ENCODE data around the gene ARL14. TPM values are rescaled to one million over a fixed set of nuclear protein-coding genes. Genes with fewer than 3 reads are reported as not detected.

The ARL14 gene
- total RNA-seq, 1 experiment from 2014 or later: not detected

DNA sequence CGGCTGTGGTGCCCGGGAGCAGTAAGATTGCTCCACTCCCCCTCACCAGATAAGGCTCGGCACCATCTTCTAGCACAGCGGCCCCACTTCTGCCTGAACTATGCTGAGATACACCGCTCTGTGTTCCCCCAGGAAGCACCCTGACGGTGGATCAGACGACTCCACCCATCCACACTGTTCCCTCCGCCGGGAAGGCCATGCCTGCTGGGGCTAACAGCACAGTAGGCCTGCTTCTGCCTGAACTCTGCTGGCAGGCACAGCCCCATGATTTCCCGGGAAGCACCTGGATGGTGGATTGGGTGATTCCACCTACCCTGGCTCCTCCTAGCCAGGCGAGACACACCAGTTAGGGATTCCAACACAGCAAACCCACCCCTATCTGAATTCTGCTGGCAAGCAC, 42.8 kb downstream of the ARL14 start:
- no peaks in the 10 kb centered on the region for H3K23me2 ChIP-seq (ENCODE audit: insufficient read length, low read depth, low read length, poor library complexity, severe bottlenecking)
- H3K4ac ChIP-seq (ENCODE audit: low read depth, low read length): no peak overlapping the region
- no peaks in the 10 kb centered on the region for H3K79me2 ChIP-seq (ENCODE audit: insufficient read depth, low read length)
- H3K27me3 ChIP-seq (ENCODE audit: insufficient read depth, low read length): no peaks in the 10 kb centered on the region
- H3K27ac Mint-ChIP-seq: no peak overlapping the region
- H3T11ph ChIP-seq (ENCODE audit: low read length): no peak overlapping the region
- no peak overlapping the region for H3K4me2 ChIP-seq (ENCODE audit: insufficient read depth, insufficient read length, low read length)
- H2BK5ac ChIP-seq (ENCODE audit: insufficient read length, low read length): no peak overlapping the region
- no peak overlapping the region for H3K18ac ChIP-seq (ENCODE audit: insufficient read length, low read depth, low read length)
- no peak overlapping the region; the same call in 1 of the 2 replicates for H3K14ac ChIP-seq (ENCODE audit: insufficient read depth, low read length)
- H4K8ac ChIP-seq (replicated peaks; ENCODE audit: insufficient read length, low read depth, low read length): no peak overlapping the region
- no peak overlapping the region for H4K91ac ChIP-seq (ENCODE audit: insufficient read length, low read depth, low read length)
- no peak overlapping the region for H2BK15ac ChIP-seq (ENCODE audit: low read depth, low read length)
- H2AK5ac ChIP-seq (ENCODE audit: insufficient read length, low read length): no peak overlapping the region
- H2BK120ac ChIP-seq (ENCODE audit: low read depth, low read length, poor library complexity, severe bottlenecking): no peak overlapping the region
- H3K27ac ChIP-seq (ENCODE audit: insufficient read length, low read depth, low read length): no peak overlapping the region
- TF ChIP-seq, protein P1, sequence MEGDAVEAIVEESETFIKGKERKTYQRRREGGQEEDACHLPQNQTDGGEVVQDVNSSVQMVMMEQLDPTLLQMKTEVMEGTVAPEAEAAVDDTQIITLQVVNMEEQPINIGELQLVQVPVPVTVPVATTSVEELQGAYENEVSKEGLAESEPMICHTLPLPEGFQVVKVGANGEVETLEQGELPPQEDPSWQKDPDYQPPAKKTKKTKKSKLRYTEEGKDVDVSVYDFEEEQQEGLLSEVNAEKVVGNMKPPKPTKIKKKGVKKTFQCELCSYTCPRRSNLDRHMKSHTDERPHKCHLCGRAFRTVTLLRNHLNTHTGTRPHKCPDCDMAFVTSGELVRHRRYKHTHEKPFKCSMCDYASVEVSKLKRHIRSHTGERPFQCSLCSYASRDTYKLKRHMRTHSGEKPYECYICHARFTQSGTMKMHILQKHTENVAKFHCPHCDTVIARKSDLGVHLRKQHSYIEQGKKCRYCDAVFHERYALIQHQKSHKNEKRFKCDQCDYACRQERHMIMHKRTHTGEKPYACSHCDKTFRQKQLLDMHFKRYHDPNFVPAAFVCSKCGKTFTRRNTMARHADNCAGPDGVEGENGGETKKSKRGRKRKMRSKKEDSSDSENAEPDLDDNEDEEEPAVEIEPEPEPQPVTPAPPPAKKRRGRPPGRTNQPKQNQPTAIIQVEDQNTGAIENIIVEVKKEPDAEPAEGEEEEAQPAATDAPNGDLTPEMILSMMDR (conservative IDR thresholded peaks at IDR 0.05): no peak
- H3K4me1 Mint-ChIP-seq: no peaks in the 10 kb centered on the region
- H2AFZ ChIP-seq (ENCODE audit: low read length): no peak overlapping the region
- H3K9me3 Mint-ChIP-seq: peaks cover under 1 to 2% of the 10 kb centered on the region in 2 experiments; a peak in 3 of 5 replicates
- H2BK20ac ChIP-seq (ENCODE audit: low read depth, low read length, poor library complexity, severe bottlenecking): no peak overlapping the region
- no peaks in the 10 kb centered on the region for H3K79me1 ChIP-seq (ENCODE audit: insufficient read depth, low read depth, low read length, poor library complexity, severe bottlenecking)
- no peaks in the 10 kb centered on the region for H3K27me3 Mint-ChIP-seq (ENCODE audit: low read depth)
- no peaks in the 10 kb centered on the region for H4K20me1 ChIP-seq (ENCODE audit: control insufficient read depth, insufficient read depth, insufficient read length)
- H3K4me1 ChIP-seq (ENCODE audit: insufficient read depth, low read length): no peaks in the 10 kb centered on the region
- H3K9ac ChIP-seq (ENCODE audit: extremely low read depth, insufficient read length, low read length): no peak overlapping the region
- H4K5ac ChIP-seq (ENCODE audit: insufficient read length, low read depth, low read length): no peak overlapping the region
- H3K36me3 Mint-ChIP-seq (ENCODE audit: insufficient read depth in 1 of 3, low read depth in 3 of 3): no peaks in the 10 kb centered on the region
- no peak overlapping the region for H2BK12ac ChIP-seq (ENCODE audit: insufficient read length, low read depth, low read length)
- H3K23ac ChIP-seq (ENCODE audit: insufficient read length, low read depth, low read length): no peak overlapping the region
- no peak overlapping the region for H3K56ac ChIP-seq (ENCODE audit: insufficient read length, low read depth, low read length)
- WGBS (ENCODE audit: extremely low coverage, insufficient read length, low lambda C conversion rate): no CpG with 5 or more reads among the region's 11 CpGs
- DNase-seq: no peak
- no peak overlapping the region for H3K4me3 Mint-ChIP-seq
- no peaks in the 10 kb centered on the region for H3K9me3 ChIP-seq (ENCODE audit: control insufficient read depth, low read depth, low read length)
